SK-N-SH (cell line): Measurements from ENCODE around the gene TRDN. TPM values are rescaled to one million over a fixed set of nuclear protein-coding genes. Genes with fewer than 3 reads are reported as not detected.

Experiments used
- CTCF ChIA-PET: fragments of 300-600, 350-600 bp; formaldehyde crosslinking; extraction: SDS; loops from one replicate; lab custom pipeline; 2021; lab: Yijun Ruan, JAX
- POLR2A ChIA-PET: fragments of 350-600 bp; sonication (Branson Sonifier 250); formaldehyde crosslinking; extraction: SDS; loops from one replicate; lab custom pipeline; 2020; ENCODE audit warnings: antibody characterized with exemption, inconsistent platforms; lab: Yijun Ruan, JAX
- DNase-seq: peaks from one replicate; pipeline ENCODE4 v3.0.0; 2012
- H2AFZ ChIP-seq: fragments of 200-600 bp; sonication (generic); 2 replicates; pipeline ENCODE4 v1.8.1; 2016; ENCODE audit warnings: antibody characterized with exemption, mild to moderate bottlenecking, low read depth
- H3F3A ChIP-seq: fragments of 200-600 bp; sonication (generic); replicated peaks from 2 replicates; pipeline ENCODE3; 2016; ENCODE audit warnings: antibody characterized with exemption, mild to moderate bottlenecking; ENCODE audit not compliant: insufficient read depth
- H3K27ac ChIP-seq, 2 experiments: fragments of 200-500 bp in 1 of 2; fragments of 200-600 bp in 1 of 2; sonication (Bioruptor generic) in 1 of 2; sonication (generic), shearing (Covaris generic) in 1 of 2; 2 replicates each; pipeline versions ENCODE4 v1.5.1 to v1.6.1; 2014 to 2016; ENCODE audit warnings: low read depth in 2 of 2, inconsistent platforms in 1 of 2, low read length in 1 of 2, mild to moderate bottlenecking in 1 of 2, mixed read lengths in 1 of 2
- H3K27me3 ChIP-seq: fragments of 200-600 bp; sonication (generic), shearing (Covaris generic); 2 replicates; pipeline ENCODE4 v1.6.1; 2016; ENCODE audit warnings: mixed run types; ENCODE audit not compliant: insufficient read depth
- H3K36me3 ChIP-seq, 2 experiments: fragments of 200-500 bp in 1 of 2; fragments of 200-600 bp in 1 of 2; sonication (Bioruptor generic) in 1 of 2; sonication (generic) in 1 of 2; replicated peaks in 1 of 2; 2 replicates each; pipeline versions ENCODE3 to v1.5.1; 2014 to 2016; ENCODE audit warnings: low read length in 1 of 2, mild to moderate bottlenecking in 1 of 2; ENCODE audit not compliant: insufficient read depth in 2 of 2, control insufficient read depth in 1 of 2
- H3K4me1 ChIP-seq, 2 experiments: fragments of 200-500 bp in 1 of 2; fragments of 200-600 bp in 1 of 2; sonication (Bioruptor generic) in 1 of 2; sonication (generic), shearing (Covaris generic) in 1 of 2; 2 replicates each; pipeline versions ENCODE4 v1.5.1 to v1.6.1; 2014 to 2016; ENCODE audit warnings: low read depth in 1 of 2, low read length in 1 of 2, mixed run types in 1 of 2; ENCODE audit not compliant: insufficient read depth in 2 of 2, control insufficient read depth in 1 of 2
- H3K4me2 ChIP-seq: fragments of 200-600 bp; sonication (generic), shearing (Covaris generic); 2 replicates; pipeline ENCODE4 v1.6.1; 2017; ENCODE audit warnings: mixed run types
- H3K4me3 ChIP-seq, 2 experiments: fragments of 200-500 bp in 1 of 2; fragments of 200-600 bp in 1 of 2; sonication (Bioruptor generic) in 1 of 2; sonication (generic), shearing (Covaris generic) in 1 of 2; 2 replicates each; pipeline versions ENCODE4 v1.5.1 to v1.8.1; 2014 to 2016; ENCODE audit warnings: low read depth in 2 of 2, inconsistent platforms in 1 of 2, low read length in 1 of 2, mild to moderate bottlenecking in 1 of 2, mixed read lengths in 1 of 2, moderate library complexity in 1 of 2
- H3K79me2 ChIP-seq: fragments of 200-600 bp; sonication (generic); 2 replicates; pipeline ENCODE4 v1.8.1; 2017; ENCODE audit warnings: mild to moderate bottlenecking; ENCODE audit not compliant: insufficient read depth
- H3K9ac ChIP-seq: fragments of 200-600 bp; sonication (generic); 2 replicates; pipeline ENCODE4 v1.6.1; 2017; ENCODE audit warnings: mixed run types
- H3K9me2 ChIP-seq: fragments of 200-600 bp; sonication (generic); 2 replicates; pipeline ENCODE4 v1.6.1; 2017; ENCODE audit warnings: mixed run types
- H3K9me3 ChIP-seq: fragments of 200-600 bp; sonication (generic); 2 replicates; pipeline ENCODE4 v1.6.1; 2017; ENCODE audit warnings: mixed run types, mild to moderate bottlenecking, moderate library complexity
- H4K20me1 ChIP-seq: fragments of 200-600 bp; sonication (generic); 2 replicates; pipeline ENCODE4 v1.6.1; 2017; ENCODE audit warnings: mild to moderate bottlenecking, mixed run types; ENCODE audit not compliant: insufficient read depth
- ELF1 ChIP-seq: IDR thresholded peaks from 2 replicates; pipeline ENCODE4 v1.4.0; 2012
- EP300 ChIP-seq, 2 experiments: IDR thresholded peaks; 2 replicates each; pipeline versions ENCODE4 v1.4.0 to v1.6.1; 2012; ENCODE audit warnings: borderline replicate concordance in 1 of 2, low read depth in 1 of 2, low read length in 1 of 2
- FOSL2 ChIP-seq: IDR thresholded peaks from 2 replicates; pipeline ENCODE4 v1.4.0; 2012; ENCODE audit warnings: low read depth, mild to moderate bottlenecking, moderate library complexity, borderline replicate concordance
- GABPA ChIP-seq: IDR thresholded peaks from 2 replicates; pipeline ENCODE4 v1.4.0; 2012; ENCODE audit warnings: low read depth, mild to moderate bottlenecking
- GATA2 ChIP-seq: sonication (generic); formaldehyde crosslinking; IDR thresholded peaks from 2 replicates; pipeline ENCODE4 v1.5.0; 2020; ENCODE audit warnings: mild to moderate bottlenecking, missing genetic modification reagents
- NFIC ChIP-seq: IDR thresholded peaks from 2 replicates; pipeline ENCODE4 v1.4.0; 2012; ENCODE audit warnings: borderline replicate concordance
- RAD21 ChIP-seq: IDR thresholded peaks from 2 replicates; pipeline ENCODE4 v1.6.1; 2012; ENCODE audit warnings: mild to moderate bottlenecking, low read length
- RCOR1 ChIP-seq: fragments of 150-350 bp; IDR thresholded peaks from 2 replicates; pipeline ENCODE4 v1.6.1; 2017; ENCODE audit warnings: antibody characterized with exemption, low read length
- TAF1 ChIP-seq: IDR thresholded peaks from 2 replicates; pipeline ENCODE4 v1.6.1; 2012; ENCODE audit warnings: low read depth, mild to moderate bottlenecking, low read length, moderate library complexity, borderline replicate concordance
- TCF12 ChIP-seq: IDR thresholded peaks from 2 replicates; pipeline ENCODE4 v1.4.0; 2012
- YY1 ChIP-seq: IDR thresholded peaks from 2 replicates; pipeline ENCODE4 v1.4.0; 2012; ENCODE audit warnings: low read depth, mild to moderate bottlenecking
- WGBS: methylation state at CpG from one replicate; pipeline ENCODE4 v1.1.6; 2017; ENCODE audit warnings: low lambda C conversion rate; 5-methylcytosine and 5-hydroxymethylcytosine counted together
- polyA plus RNA-seq, 3 experiments: library from polyadenylated mRNA; depleted of rRNA; stranded (reverse); fragments of >200 nt; gene quantifications; 2 replicates each; pipeline ENCODE4 v1.2.3, GENCODE V29; 2012
- TF ChIP-seq, protein P1 (sequence below): fragments of 150-350 bp; IDR thresholded peaks from 2 replicates; pipeline ENCODE4 v1.6.1; 2017; ENCODE audit warnings: antibody characterized with exemption, low read length, low read depth, borderline replicate concordance
- TF ChIP-seq, protein P2 (sequence below): fragments of 150-350 bp; IDR thresholded peaks from 2 replicates; pipeline ENCODE4 v1.6.1; 2016; ENCODE audit warnings: mild to moderate bottlenecking, low read depth, low read length
- TF ChIP-seq, protein P3 (sequence below): IDR thresholded peaks from 2 replicates; pipeline ENCODE4 v1.6.1; 2012; ENCODE audit warnings: mild to moderate bottlenecking, low read depth, low read length, moderate library complexity
- TF ChIP-seq, protein P4 (sequence below): IDR thresholded peaks from 2 replicates; pipeline ENCODE4 v1.4.0; 2012; ENCODE audit warnings: low read depth, borderline replicate concordance

Gene TRDN
- polyA plus RNA-seq, 1 of the 3 experiments (the other 2 are of a cell fraction), result not detected

DNA sequence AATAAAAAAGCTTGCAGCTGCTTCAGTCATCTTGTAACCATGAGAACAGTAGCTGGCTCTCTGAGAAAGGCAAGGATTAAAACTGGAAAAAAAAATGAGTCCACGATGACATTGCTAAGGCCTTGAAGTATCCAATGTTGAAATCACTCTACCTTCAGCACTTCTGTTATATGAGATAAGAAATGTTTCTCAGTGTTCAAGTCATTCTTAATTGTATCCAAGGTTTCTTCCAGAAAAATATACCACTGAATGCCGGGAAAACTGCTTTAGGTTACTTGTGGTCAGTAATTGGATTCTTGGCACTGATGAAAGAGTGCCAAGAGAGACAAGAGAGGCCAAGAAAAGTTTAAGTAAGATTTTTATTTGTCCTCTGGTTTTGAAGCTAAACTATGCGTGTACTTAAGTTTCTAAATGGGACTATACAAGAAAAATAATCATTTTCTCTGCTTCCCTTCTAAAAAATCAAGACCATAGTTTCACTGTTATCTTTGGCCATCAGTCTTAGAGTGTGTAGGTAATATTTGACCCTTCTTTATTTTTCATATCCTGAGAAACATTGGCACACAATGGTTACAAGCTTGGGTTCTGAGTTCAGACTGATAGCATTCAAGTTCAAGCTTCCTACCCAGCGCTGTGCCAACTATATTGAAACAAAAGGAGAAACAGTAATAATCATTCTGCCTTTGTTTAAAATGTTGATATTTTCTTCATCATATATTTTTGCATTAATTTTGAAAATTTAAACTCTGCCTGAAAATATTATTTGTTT is 84.6 kb downstream of the TRDN start:
- POLR2A ChIA-PET, result no interaction called here
- no peak overlapping the region for H3K9ac ChIP-seq
- H3K4me3 ChIP-seq, result no peak overlapping the region
- H2AFZ ChIP-seq, result no peak overlapping the region
- WGBS, result 3% methylated on average over 4 of the region's 4 CpGs
- H3K36me3 ChIP-seq, result no peaks in the 10 kb centered on the region
- H4K20me1 ChIP-seq, result no peaks in the 10 kb centered on the region
- H3K79me2 ChIP-seq, result no peaks in the 10 kb centered on the region
- no peak overlapping the region for H3K4me2 ChIP-seq
- H3K9me3 ChIP-seq, result no peaks in the 10 kb centered on the region
- no peaks in the 10 kb centered on the region; the same call in 1 of the 2 replicates for H3K27me3 ChIP-seq
- H3K27ac ChIP-seq, result no peak overlapping the region
- no peaks in the 10 kb centered on the region for H3K9me2 ChIP-seq
- no peak for DNase-seq
- CTCF ChIA-PET, result interaction anchor here (0.6 kb wide), 1 partner anchor 50 kb away, joined by 3 read pairs; no protein-coding TSS in a partner anchor
- no peaks in the 10 kb centered on the region for H3F3A ChIP-seq
- TF ChIP-seq, protein P1, sequence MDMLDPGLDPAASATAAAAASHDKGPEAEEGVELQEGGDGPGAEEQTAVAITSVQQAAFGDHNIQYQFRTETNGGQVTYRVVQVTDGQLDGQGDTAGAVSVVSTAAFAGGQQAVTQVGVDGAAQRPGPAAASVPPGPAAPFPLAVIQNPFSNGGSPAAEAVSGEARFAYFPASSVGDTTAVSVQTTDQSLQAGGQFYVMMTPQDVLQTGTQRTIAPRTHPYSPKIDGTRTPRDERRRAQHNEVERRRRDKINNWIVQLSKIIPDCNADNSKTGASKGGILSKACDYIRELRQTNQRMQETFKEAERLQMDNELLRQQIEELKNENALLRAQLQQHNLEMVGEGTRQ, result no peak
- TF ChIP-seq, protein P2, sequence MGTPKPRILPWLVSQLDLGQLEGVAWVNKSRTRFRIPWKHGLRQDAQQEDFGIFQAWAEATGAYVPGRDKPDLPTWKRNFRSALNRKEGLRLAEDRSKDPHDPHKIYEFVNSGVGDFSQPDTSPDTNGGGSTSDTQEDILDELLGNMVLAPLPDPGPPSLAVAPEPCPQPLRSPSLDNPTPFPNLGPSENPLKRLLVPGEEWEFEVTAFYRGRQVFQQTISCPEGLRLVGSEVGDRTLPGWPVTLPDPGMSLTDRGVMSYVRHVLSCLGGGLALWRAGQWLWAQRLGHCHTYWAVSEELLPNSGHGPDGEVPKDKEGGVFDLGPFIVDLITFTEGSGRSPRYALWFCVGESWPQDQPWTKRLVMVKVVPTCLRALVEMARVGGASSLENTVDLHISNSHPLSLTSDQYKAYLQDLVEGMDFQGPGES, result no peak
- no peak for TF ChIP-seq TCF12
- TF ChIP-seq EP300 (IDR thresholded peaks at IDR 0.05; ENCODE audit: borderline replicate concordance in 1 of 2, low read depth in 1 of 2, low read length in 1 of 2), result no peak
- no peak for TF ChIP-seq GATA2 (CRISPR knock-in tag)
- no peak for TF ChIP-seq RCOR1
- no peak for TF ChIP-seq TAF1
- no peak for TF ChIP-seq ELF1
- no peak for TF ChIP-seq RAD21
- TF ChIP-seq, all 33 proteins: peak for 0
- H3K4me1 ChIP-seq, result no peaks in the 10 kb centered on the region

DNA sequence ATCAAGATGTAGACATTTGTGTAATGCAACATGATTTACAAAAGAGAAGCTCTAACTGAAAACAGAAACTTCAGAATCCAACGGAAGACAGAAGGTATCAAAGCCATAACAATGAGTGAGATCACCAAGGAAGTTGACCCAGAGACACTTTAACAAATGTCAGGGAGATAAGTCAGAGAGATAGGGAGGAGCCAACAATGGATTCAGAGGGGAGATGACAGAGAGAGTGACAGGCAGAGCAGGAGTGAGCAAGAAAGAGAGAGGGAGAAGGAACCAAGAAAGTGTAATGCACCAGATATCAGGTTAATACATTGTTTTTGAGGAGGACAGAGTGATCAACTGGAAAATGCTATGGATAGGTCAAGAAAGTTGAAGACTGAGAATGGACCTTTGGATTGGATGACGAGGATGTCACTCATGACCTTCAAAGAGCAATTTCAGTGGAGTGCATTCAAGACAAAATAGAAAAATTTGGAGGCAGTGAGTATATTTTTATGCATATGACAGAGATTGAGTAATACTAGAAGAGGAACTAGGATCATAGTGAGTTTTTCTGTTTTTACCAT is 86.6 kb downstream of the TRDN start:
- Histone ChIP-seq H3K27ac (no peak overlapping the region), H3K27me3 (no peaks in the 10 kb centered on the region), H3K4me3 (no peak overlapping the region), H3K9ac (no peak overlapping the region), H3F3A (no peaks in the 10 kb centered on the region), H3K79me2 (no peaks in the 10 kb centered on the region), H3K9me2 (no peaks in the 10 kb centered on the region), H3K36me3 (no peaks in the 10 kb centered on the region), H3K4me1 (no peaks in the 10 kb centered on the region), H4K20me1 (no peaks in the 10 kb centered on the region), H3K4me2 (no peak overlapping the region), H3K9me3 (no peaks in the 10 kb centered on the region), H2AFZ (no peak overlapping the region)
- ChIA-PET CTCF (interaction anchor here (0.6 kb wide), 1 partner anchor 127 kb away, joined by 3 read pairs; no protein-coding TSS in a partner anchor), POLR2A (no interaction called here)
- no peak for DNase-seq
- TF ChIP-seq, protein P3, sequence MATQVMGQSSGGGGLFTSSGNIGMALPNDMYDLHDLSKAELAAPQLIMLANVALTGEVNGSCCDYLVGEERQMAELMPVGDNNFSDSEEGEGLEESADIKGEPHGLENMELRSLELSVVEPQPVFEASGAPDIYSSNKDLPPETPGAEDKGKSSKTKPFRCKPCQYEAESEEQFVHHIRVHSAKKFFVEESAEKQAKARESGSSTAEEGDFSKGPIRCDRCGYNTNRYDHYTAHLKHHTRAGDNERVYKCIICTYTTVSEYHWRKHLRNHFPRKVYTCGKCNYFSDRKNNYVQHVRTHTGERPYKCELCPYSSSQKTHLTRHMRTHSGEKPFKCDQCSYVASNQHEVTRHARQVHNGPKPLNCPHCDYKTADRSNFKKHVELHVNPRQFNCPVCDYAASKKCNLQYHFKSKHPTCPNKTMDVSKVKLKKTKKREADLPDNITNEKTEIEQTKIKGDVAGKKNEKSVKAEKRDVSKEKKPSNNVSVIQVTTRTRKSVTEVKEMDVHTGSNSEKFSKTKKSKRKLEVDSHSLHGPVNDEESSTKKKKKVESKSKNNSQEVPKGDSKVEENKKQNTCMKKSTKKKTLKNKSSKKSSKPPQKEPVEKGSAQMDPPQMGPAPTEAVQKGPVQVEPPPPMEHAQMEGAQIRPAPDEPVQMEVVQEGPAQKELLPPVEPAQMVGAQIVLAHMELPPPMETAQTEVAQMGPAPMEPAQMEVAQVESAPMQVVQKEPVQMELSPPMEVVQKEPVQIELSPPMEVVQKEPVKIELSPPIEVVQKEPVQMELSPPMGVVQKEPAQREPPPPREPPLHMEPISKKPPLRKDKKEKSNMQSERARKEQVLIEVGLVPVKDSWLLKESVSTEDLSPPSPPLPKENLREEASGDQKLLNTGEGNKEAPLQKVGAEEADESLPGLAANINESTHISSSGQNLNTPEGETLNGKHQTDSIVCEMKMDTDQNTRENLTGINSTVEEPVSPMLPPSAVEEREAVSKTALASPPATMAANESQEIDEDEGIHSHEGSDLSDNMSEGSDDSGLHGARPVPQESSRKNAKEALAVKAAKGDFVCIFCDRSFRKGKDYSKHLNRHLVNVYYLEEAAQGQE, result no peak
- TF ChIP-seq NFIC (no peak), GABPA (no peak), FOSL2 (no peak), YY1 (no peak)
- TF ChIP-seq, protein P4, sequence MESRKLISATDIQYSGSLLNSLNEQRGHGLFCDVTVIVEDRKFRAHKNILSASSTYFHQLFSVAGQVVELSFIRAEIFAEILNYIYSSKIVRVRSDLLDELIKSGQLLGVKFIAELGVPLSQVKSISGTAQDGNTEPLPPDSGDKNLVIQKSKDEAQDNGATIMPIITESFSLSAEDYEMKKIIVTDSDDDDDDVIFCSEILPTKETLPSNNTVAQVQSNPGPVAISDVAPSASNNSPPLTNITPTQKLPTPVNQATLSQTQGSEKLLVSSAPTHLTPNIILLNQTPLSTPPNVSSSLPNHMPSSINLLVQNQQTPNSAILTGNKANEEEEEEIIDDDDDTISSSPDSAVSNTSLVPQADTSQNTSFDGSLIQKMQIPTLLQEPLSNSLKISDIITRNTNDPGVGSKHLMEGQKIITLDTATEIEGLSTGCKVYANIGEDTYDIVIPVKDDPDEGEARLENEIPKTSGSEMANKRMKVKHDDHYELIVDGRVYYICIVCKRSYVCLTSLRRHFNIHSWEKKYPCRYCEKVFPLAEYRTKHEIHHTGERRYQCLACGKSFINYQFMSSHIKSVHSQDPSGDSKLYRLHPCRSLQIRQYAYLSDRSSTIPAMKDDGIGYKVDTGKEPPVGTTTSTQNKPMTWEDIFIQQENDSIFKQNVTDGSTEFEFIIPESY, result no peak
- 0% methylated on average over 2 of the region's 2 CpGs for WGBS
